ENCODE measurements around the gene ROBO3. TPM values are rescaled to one million over a fixed set of nuclear protein-coding genes. Genes with fewer than 3 reads are reported as not detected.
A peak's percentile ranks its signal among the peaks of the same experiment; 100 is the strongest.

The ROBO3 gene
- polyA plus RNA-seq, 4 donors = 4.5 to 16.1 (median 11.4) TPM

GRCh38 chr11:124875401-124875800 lies 10.2 kb downstream of the ROBO3 start:
- Histone ChIP-seq H3K27ac (ENCODE audit: low read depth in 1 of 3, low read length in 2 of 3) (no peak overlapping the region), H3K4me1 (ENCODE audit: control insufficient read depth in 3 of 3, insufficient read depth in 2 of 3, low read depth in 1 of 3, low read length in 2 of 3) (peaks cover 2 to 15% (median 4%) of the 10 kb centered on the region in 3 donors), H3K9me3 (ENCODE audit: control insufficient read depth in 2 of 2, insufficient read depth in 1 of 2, low read depth in 1 of 2, low read length in 1 of 2) (no peaks in the 10 kb centered on the region), H3K27me3 (ENCODE audit: control insufficient read depth in 3 of 3, insufficient read depth in 3 of 3, low read length in 3 of 3) (peaks cover 0 to 69% (median 15%) of the 10 kb centered on the region in 3 donors), H3K4me3 (ENCODE audit: low read depth in 1 of 3, low read length in 3 of 3) (no peak overlapping the region), H3K36me3 (ENCODE audit: control insufficient read depth in 3 of 3, insufficient read depth in 2 of 3, low read depth in 1 of 3, low read length in 3 of 3) (no peaks in the 10 kb centered on the region)
- WGBS, 3 donors = 54 to 55% (median 54%) methylated on average over 3 of the region's 3 CpGs
- FAIRE-seq (no peak), DNase-seq (no peak)

DNA sequence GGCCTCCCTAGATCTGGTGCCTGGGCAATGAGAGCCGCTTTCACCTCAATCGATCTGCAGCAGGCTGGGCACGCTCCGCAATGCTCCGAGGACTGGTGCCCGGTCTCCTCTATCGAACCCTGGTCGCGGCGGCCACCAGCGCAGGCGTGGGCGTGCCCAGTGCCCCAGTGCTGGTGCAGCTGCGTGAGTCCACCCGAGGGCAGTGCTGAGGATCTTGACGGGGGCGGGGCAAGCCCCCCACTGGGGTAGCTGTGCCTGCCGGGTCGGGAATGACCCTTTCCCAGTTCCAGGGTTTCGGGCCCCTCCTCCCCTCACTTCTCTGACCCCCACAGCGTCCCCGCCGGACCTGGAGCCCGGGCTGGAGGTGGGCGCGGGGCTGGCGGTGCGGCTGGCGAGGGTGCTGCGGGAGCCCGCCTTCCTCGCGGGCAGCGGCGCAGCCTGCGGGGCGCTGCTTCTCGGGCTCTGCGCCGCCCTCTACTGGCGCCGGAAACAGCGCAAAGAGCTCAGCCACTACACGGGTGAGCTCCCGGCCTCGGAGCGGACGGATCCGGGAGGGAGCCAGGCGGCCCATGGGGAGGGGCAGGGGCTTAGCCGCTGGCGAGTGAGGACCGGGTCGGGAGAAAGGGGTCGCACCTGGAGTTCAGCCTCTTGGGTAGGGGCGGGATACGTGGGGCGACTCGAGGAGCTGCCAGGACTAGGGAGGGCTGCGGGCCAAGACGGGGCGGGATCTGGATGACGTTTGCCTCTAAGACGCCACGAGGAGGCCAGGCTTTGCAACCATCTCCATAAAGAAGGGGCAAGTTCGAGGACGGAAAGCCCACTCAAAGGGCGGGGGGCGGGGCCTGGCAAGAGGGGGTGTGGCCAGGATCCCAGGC lies 10.9 kb downstream of the ROBO3 start:
- Histone ChIP-seq H3K9me3 (ENCODE audit: control insufficient read depth in 2 of 2, insufficient read depth in 1 of 2, low read depth in 1 of 2, low read length in 1 of 2) (no peaks in the 10 kb centered on the region), H3K36me3 (ENCODE audit: control insufficient read depth in 3 of 3, insufficient read depth in 2 of 3, low read depth in 1 of 3, low read length in 3 of 3) (no peaks in the 10 kb centered on the region), H3K4me3 (ENCODE audit: low read depth in 1 of 3, low read length in 3 of 3) (peak overlapping the region; percentile 33 to 64 (median 59)), H3K27ac (ENCODE audit: low read depth in 1 of 3, low read length in 2 of 3) (peak overlapping the region; percentile 59 to 94 (median 82)), H3K4me1 (ENCODE audit: control insufficient read depth in 3 of 3, insufficient read depth in 2 of 3, low read depth in 1 of 3, low read length in 2 of 3) (peaks cover 2 to 15% (median 4%) of the 10 kb centered on the region in 3 donors), H3K27me3 (ENCODE audit: control insufficient read depth in 3 of 3, insufficient read depth in 3 of 3, low read length in 3 of 3) (peaks cover 0 to 61% (median 9%) of the 10 kb centered on the region in 3 donors)
- WGBS, 3 donors = 1 to 3% (median 1%) methylated on average over 58 to 69 of the region's 69 CpGs
- FAIRE-seq (no peak), DNase-seq (peak; percentile 79 to 95)

- Histone ChIP-seq H3K36me3 (ENCODE audit: control insufficient read depth in 3 of 3, insufficient read depth in 2 of 3, low read depth in 1 of 3, low read length in 3 of 3) (no peaks in the 10 kb centered on the region), H3K27me3 (ENCODE audit: control insufficient read depth in 3 of 3, insufficient read depth in 3 of 3, low read length in 3 of 3) (peaks cover 0 to 54% (median 9%) of the 10 kb centered on the region in 3 donors), H3K4me3 (ENCODE audit: low read depth in 1 of 3, low read length in 3 of 3) (peak overlapping the region; percentile 33 to 64 (median 59)), H3K9me3 (ENCODE audit: control insufficient read depth in 2 of 2, insufficient read depth in 1 of 2, low read depth in 1 of 2, low read length in 1 of 2) (no peaks in the 10 kb centered on the region), H3K4me1 (ENCODE audit: control insufficient read depth in 3 of 3, insufficient read depth in 2 of 3, low read depth in 1 of 3, low read length in 2 of 3) (peaks cover 2 to 15% (median 4%) of the 10 kb centered on the region in 3 donors), H3K27ac (ENCODE audit: low read depth in 1 of 3, low read length in 2 of 3) (peak overlapping the region in 1 of 3 donors; percentile 94)
- peak; percentile 5 to 28 for DNase-seq
- no peak for FAIRE-seq
- 22 to 40% (median 37%) methylated on average over 29 to 30 of the region's 30 CpGs for WGBS, 3 donors
Measured at GRCh38 chr11:124876818-124877630, 11.8 kb downstream of the ROBO3 start.

- FAIRE-seq (no peak), DNase-seq (no peak)
- Histone ChIP-seq H3K4me3 (ENCODE audit: low read depth in 1 of 3, low read length in 3 of 3) (peak overlapping the region in 1 of 3 donors; percentile 64), H3K36me3 (ENCODE audit: control insufficient read depth in 3 of 3, insufficient read depth in 2 of 3, low read depth in 1 of 3, low read length in 3 of 3) (no peaks in the 10 kb centered on the region), H3K4me1 (ENCODE audit: control insufficient read depth in 3 of 3, insufficient read depth in 2 of 3, low read depth in 1 of 3, low read length in 2 of 3) (peaks cover 6 to 15% (median 8%) of the 10 kb centered on the region in 3 donors), H3K27ac (ENCODE audit: low read depth in 1 of 3, low read length in 2 of 3) (no peak overlapping the region), H3K9me3 (ENCODE audit: control insufficient read depth in 2 of 2, insufficient read depth in 1 of 2, low read depth in 1 of 2, low read length in 1 of 2) (no peaks in the 10 kb centered on the region), H3K27me3 (ENCODE audit: control insufficient read depth in 3 of 3, insufficient read depth in 3 of 3, low read length in 3 of 3) (peaks cover 0 to 48% (median 7%) of the 10 kb centered on the region in 3 donors)
- 51 to 73% (median 62%) methylated on average over 10 of the region's 10 CpGs for WGBS, 3 donors
Measured at GRCh38 chr11:124877631-124877909, 12.3 kb downstream of the ROBO3 start.

DNA sequence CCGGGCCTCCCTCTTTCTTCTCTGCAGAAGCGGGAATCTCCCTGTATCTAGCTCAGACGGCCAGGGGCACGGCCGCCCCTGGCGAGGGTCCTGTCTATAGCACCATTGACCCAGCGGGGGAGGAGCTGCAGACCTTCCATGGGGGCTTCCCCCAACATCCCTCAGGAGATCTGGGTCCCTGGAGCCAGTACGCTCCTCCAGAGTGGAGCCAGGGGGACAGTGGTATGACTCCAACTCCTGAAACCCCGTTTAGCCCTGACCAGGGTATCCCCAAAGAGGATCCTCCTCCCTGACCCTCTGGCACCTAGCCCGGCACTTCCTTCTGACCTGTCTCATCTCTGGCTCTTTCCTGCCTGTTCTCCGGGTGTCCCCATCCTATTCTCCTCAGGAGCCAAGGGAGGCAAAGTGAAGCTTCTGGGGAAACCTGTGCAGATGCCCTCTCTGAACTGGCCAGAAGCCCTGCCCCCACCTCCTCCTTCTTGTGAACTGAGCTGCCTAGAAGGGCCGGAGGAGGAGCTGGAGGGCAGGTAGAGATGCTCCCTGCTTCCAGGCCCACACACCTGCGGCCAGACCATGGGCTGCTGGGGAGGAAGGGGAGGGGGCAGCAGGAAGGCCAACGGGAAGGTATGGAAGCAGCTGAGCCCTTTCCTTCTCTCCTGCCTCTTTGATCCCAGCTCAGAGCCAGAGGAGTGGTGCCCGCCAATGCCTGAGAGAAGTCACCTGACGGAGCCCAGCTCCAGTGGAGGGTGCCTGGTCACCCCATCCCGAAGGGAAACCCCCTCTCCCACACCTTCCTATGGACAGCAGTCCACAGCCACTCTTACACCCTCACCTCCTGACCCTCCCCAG lies 12.9 kb downstream of the ROBO3 start:
- H3K27me3 ChIP-seq (ENCODE audit: control insufficient read depth in 3 of 3, insufficient read depth in 3 of 3, low read length in 3 of 3) = peaks cover 0 to 42% (median 4%) of the 10 kb centered on the region in 3 donors
- H3K27ac ChIP-seq (ENCODE audit: low read depth in 1 of 3, low read length in 2 of 3) = no peak overlapping the region
- WGBS, 3 donors = 69 to 71% (median 70%) methylated on average over 15 to 17 of the region's 17 CpGs
- H3K4me1 ChIP-seq (ENCODE audit: control insufficient read depth in 3 of 3, insufficient read depth in 2 of 3, low read depth in 1 of 3, low read length in 2 of 3) = peaks cover 6 to 15% (median 8%) of the 10 kb centered on the region in 3 donors
- FAIRE-seq (no peak), DNase-seq (no peak)
- no peaks in the 10 kb centered on the region for H3K9me3 ChIP-seq (ENCODE audit: control insufficient read depth in 2 of 2, insufficient read depth in 1 of 2, low read depth in 1 of 2, low read length in 1 of 2)
- no peaks in the 10 kb centered on the region for H3K36me3 ChIP-seq (ENCODE audit: control insufficient read depth in 3 of 3, insufficient read depth in 2 of 3, low read depth in 1 of 3, low read length in 3 of 3)
- no peak overlapping the region for H3K4me3 ChIP-seq (ENCODE audit: low read depth in 1 of 3, low read length in 3 of 3)

GRCh38 chr11:124878759-124879492 lies 13.7 kb downstream of the ROBO3 start:
- Histone ChIP-seq H3K4me1 (ENCODE audit: control insufficient read depth in 3 of 3, insufficient read depth in 2 of 3, low read depth in 1 of 3, low read length in 2 of 3) (peaks cover 6 to 15% (median 8%) of the 10 kb centered on the region in 3 donors), H3K36me3 (ENCODE audit: control insufficient read depth in 3 of 3, insufficient read depth in 2 of 3, low read depth in 1 of 3, low read length in 3 of 3) (no peaks in the 10 kb centered on the region), H3K9me3 (ENCODE audit: control insufficient read depth in 2 of 2, insufficient read depth in 1 of 2, low read depth in 1 of 2, low read length in 1 of 2) (no peaks in the 10 kb centered on the region), H3K27ac (ENCODE audit: low read depth in 1 of 3, low read length in 2 of 3) (no peak overlapping the region), H3K4me3 (ENCODE audit: low read depth in 1 of 3, low read length in 3 of 3) (no peak overlapping the region), H3K27me3 (ENCODE audit: control insufficient read depth in 3 of 3, insufficient read depth in 3 of 3, low read length in 3 of 3) (peaks cover 0 to 34% (median under 1%) of the 10 kb centered on the region in 3 donors)
- DNase-seq = no peak
- FAIRE-seq = no peak
- WGBS, 3 donors = 92 to 96% (median 94%) methylated on average over 11 of the region's 11 CpGs

- Histone ChIP-seq H3K36me3 (ENCODE audit: control insufficient read depth in 3 of 3, insufficient read depth in 2 of 3, low read depth in 1 of 3, low read length in 3 of 3) (no peaks in the 10 kb centered on the region), H3K9me3 (ENCODE audit: control insufficient read depth in 2 of 2, insufficient read depth in 1 of 2, low read depth in 1 of 2, low read length in 1 of 2) (no peaks in the 10 kb centered on the region), H3K4me1 (ENCODE audit: control insufficient read depth in 3 of 3, insufficient read depth in 2 of 3, low read depth in 1 of 3, low read length in 2 of 3) (peaks cover 6 to 15% (median 8%) of the 10 kb centered on the region in 3 donors), H3K4me3 (ENCODE audit: low read depth in 1 of 3, low read length in 3 of 3) (no peak overlapping the region), H3K27me3 (ENCODE audit: control insufficient read depth in 3 of 3, insufficient read depth in 3 of 3, low read length in 3 of 3) (peaks cover 0 to 28% (median 0%) of the 10 kb centered on the region in 3 donors), H3K27ac (ENCODE audit: low read depth in 1 of 3, low read length in 2 of 3) (no peak overlapping the region)
- 83 to 91% (median 87%) methylated on average over 15 to 16 of the region's 16 CpGs for WGBS, 3 donors
- FAIRE-seq (no peak), DNase-seq (no peak)
Measured at GRCh38 chr11:124879493-124880289, 14.5 kb downstream of the ROBO3 start.
